GM12878 (cell line): ENCODE data around the gene SPC24.

Experiments used
- CEBPB ChIP-seq, 2 experiments: fragments of 150-350 bp in 1 of 2; IDR thresholded peaks; 2 replicates each; pipeline ENCODE4 v1.6.1; 2012 to 2014; ENCODE audit warnings: low read depth in 2 of 2, low read length in 2 of 2, borderline replicate concordance in 1 of 2, inconsistent platforms in 1 of 2
- JUND ChIP-seq: IDR thresholded peaks from 2 replicates; pipeline ENCODE4 v1.6.1; 2012; ENCODE audit warnings: low read depth, mild to moderate bottlenecking, low read length, improper control_type of control experiment, moderate library complexity
- MAX ChIP-seq: IDR thresholded peaks from 2 replicates; pipeline ENCODE4 v1.6.1; 2012; ENCODE audit warnings: low read depth, low read length, improper control_type of control experiment
- NR2C2 ChIP-seq: IDR thresholded peaks from 2 replicates; pipeline ENCODE4 v1.6.1; 2011; ENCODE audit warnings: borderline replicate concordance, low read depth; ENCODE audit not compliant: control insufficient read depth, insufficient read length
- RBBP5 ChIP-seq: fragments of 200-600 bp; sonication (generic); conservative IDR thresholded peaks from 2 replicates; pipeline ENCODE4 v1.6.1; 2016
- TAF1 ChIP-seq: IDR thresholded peaks from 2 replicates; pipeline ENCODE4 v1.6.1; 2011; ENCODE audit warnings: mild to moderate bottlenecking, low read depth, low read length, borderline replicate concordance
- ZBTB33 ChIP-seq: fragments of 450-650 bp; IDR thresholded peaks from 2 replicates; pipeline ENCODE4 v1.6.1; 2017; ENCODE audit warnings: mild to moderate bottlenecking
- TF ChIP-seq, protein P1 (sequence below): IDR thresholded peaks from 2 replicates; pipeline ENCODE4 v1.6.1; 2012; ENCODE audit warnings: low read length, inconsistent platforms

GRCh38 chr19:11164879-11165406, 9.4 kb upstream of the SPC24 start:
- TF ChIP-seq ZBTB33 (no peak), NR2C2 (no peak), TAF1 (no peak), JUND (no peak), RBBP5 (no peak), MAX (no peak), CEBPB (IDR thresholded peaks at IDR 0.05; ENCODE audit: borderline replicate concordance in 1 of 2, low read depth in 2 of 2, low read length in 2 of 2) (no peak)
- TF ChIP-seq, protein P1, sequence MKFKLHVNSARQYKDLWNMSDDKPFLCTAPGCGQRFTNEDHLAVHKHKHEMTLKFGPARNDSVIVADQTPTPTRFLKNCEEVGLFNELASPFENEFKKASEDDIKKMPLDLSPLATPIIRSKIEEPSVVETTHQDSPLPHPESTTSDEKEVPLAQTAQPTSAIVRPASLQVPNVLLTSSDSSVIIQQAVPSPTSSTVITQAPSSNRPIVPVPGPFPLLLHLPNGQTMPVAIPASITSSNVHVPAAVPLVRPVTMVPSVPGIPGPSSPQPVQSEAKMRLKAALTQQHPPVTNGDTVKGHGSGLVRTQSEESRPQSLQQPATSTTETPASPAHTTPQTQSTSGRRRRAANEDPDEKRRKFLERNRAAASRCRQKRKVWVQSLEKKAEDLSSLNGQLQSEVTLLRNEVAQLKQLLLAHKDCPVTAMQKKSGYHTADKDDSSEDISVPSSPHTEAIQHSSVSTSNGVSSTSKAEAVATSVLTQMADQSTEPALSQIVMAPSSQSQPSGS, result no peak
